BLaER1 (cell line): ENCODE results near the gene SHC3.

ENCODE experiments used
- H3K27ac ChIP-seq: shearing (Covaris generic); formaldehyde crosslinking; 2 replicates; pipeline ENCODE4 v1.8.1; 2022
- H3K27me3 ChIP-seq: shearing (Covaris generic); formaldehyde crosslinking; 2 replicates; pipeline ENCODE4 v1.8.1; 2022
- H3K36me3 ChIP-seq: shearing (Covaris generic); formaldehyde crosslinking; 2 replicates; pipeline ENCODE4 v1.8.1; 2022
- H3K4me1 ChIP-seq: shearing (Covaris generic); formaldehyde crosslinking; 2 replicates; pipeline ENCODE4 v1.8.1; 2022
- H3K4me2 ChIP-seq: shearing (Covaris generic); formaldehyde crosslinking; 2 replicates; pipeline ENCODE4 v1.8.1; 2022
- H3K4me3 ChIP-seq: shearing (Covaris generic); formaldehyde crosslinking; 2 replicates; pipeline ENCODE4 v1.8.1; 2022
- H3K9ac ChIP-seq: shearing (Covaris generic); formaldehyde crosslinking; 2 replicates; pipeline ENCODE4 v1.8.1; 2022
- H3K9me3 ChIP-seq: shearing (Covaris generic); formaldehyde crosslinking; 2 replicates; pipeline ENCODE4 v1.8.1; 2022
- H4K20me1 ChIP-seq: shearing (Covaris generic); formaldehyde crosslinking; 2 replicates; pipeline ENCODE4 v1.8.1; 2022
- Cebpa-rat ChIP-seq: shearing (Covaris generic); IDR thresholded peaks from 2 replicates; pipeline ENCODE4 v1.8.1; 2022

The SHC3 gene

GRCh38 chr9:89073397-89073796, 105.2 kb downstream of the SHC3 start:
- Histone ChIP-seq H3K4me3 (no peak overlapping the region), H3K36me3 (no peaks in the 10 kb centered on the region), H3K9me3 (no peaks in the 10 kb centered on the region), H3K27me3 (no peaks in the 10 kb centered on the region), H3K4me2 (no peak overlapping the region), H4K20me1 (no peaks in the 10 kb centered on the region), H3K27ac (no peak overlapping the region), H3K4me1 (no peaks in the 10 kb centered on the region), H3K9ac (no peak overlapping the region)
- TF ChIP-seq Cebpa-rat, result no peak

- no peaks in the 10 kb centered on the region for H3K36me3 ChIP-seq
- H3K4me3 ChIP-seq, result no peak overlapping the region
- H3K9me3 ChIP-seq, result no peaks in the 10 kb centered on the region
- no peaks in the 10 kb centered on the region for H3K4me1 ChIP-seq
- no peaks in the 10 kb centered on the region for H4K20me1 ChIP-seq
- no peak overlapping the region for H3K9ac ChIP-seq
- no peak overlapping the region for H3K4me2 ChIP-seq
- no peak overlapping the region for H3K27ac ChIP-seq
- TF ChIP-seq Cebpa-rat, result no peak
- H3K27me3 ChIP-seq, result no peaks in the 10 kb centered on the region
Measured at GRCh38 chr9:89071591-89071990, 107.0 kb downstream of the SHC3 start.

- H3K4me1 ChIP-seq, result no peaks in the 10 kb centered on the region
- no peaks in the 10 kb centered on the region for H3K27me3 ChIP-seq
- no peak for TF ChIP-seq Cebpa-rat
- H4K20me1 ChIP-seq, result no peaks in the 10 kb centered on the region
- no peak overlapping the region for H3K27ac ChIP-seq
- no peak overlapping the region for H3K4me2 ChIP-seq
- H3K9me3 ChIP-seq, result no peaks in the 10 kb centered on the region
- no peak overlapping the region for H3K4me3 ChIP-seq
- H3K9ac ChIP-seq, result no peak overlapping the region
- H3K36me3 ChIP-seq, result no peaks in the 10 kb centered on the region
Measured at GRCh38 chr9:89066835-89067234, 111.8 kb downstream of the SHC3 start.

- Histone ChIP-seq H3K4me1 (no peaks in the 10 kb centered on the region), H3K27me3 (no peaks in the 10 kb centered on the region), H4K20me1 (no peaks in the 10 kb centered on the region), H3K4me2 (no peak overlapping the region), H3K4me3 (no peak overlapping the region), H3K27ac (no peak overlapping the region), H3K9ac (no peak overlapping the region), H3K9me3 (no peaks in the 10 kb centered on the region), H3K36me3 (no peaks in the 10 kb centered on the region)
- TF ChIP-seq Cebpa-rat, result no peak
Measured at GRCh38 chr9:89065921-89066320, 112.7 kb downstream of the SHC3 start.

- H3K36me3 ChIP-seq, result no peaks in the 10 kb centered on the region
- TF ChIP-seq Cebpa-rat, result no peak
- H4K20me1 ChIP-seq, result no peaks in the 10 kb centered on the region
- H3K4me2 ChIP-seq, result no peak overlapping the region
- H3K27ac ChIP-seq, result no peak overlapping the region
- no peak overlapping the region for H3K4me3 ChIP-seq
- H3K4me1 ChIP-seq, result no peaks in the 10 kb centered on the region
- H3K9ac ChIP-seq, result no peak overlapping the region
- H3K27me3 ChIP-seq, result no peaks in the 10 kb centered on the region
- no peaks in the 10 kb centered on the region; the same call in 1 of the 2 replicates for H3K9me3 ChIP-seq
Measured at GRCh38 chr9:89060790-89061189, 117.8 kb downstream of the SHC3 start.

GRCh38 chr9:89059925-89060506, 118.6 kb downstream of the SHC3 start:
- Histone ChIP-seq H4K20me1 (no peaks in the 10 kb centered on the region), H3K4me1 (no peaks in the 10 kb centered on the region), H3K9me3 (no peaks in the 10 kb centered on the region; the same call in 1 of the 2 replicates), H3K27me3 (no peaks in the 10 kb centered on the region), H3K36me3 (no peaks in the 10 kb centered on the region), H3K4me3 (no peak overlapping the region), H3K9ac (no peak overlapping the region), H3K27ac (no peak overlapping the region), H3K4me2 (no peak overlapping the region)
- TF ChIP-seq Cebpa-rat, result no peak

- H3K4me2 ChIP-seq, result no peak overlapping the region
- no peaks in the 10 kb centered on the region; the same call in 1 of the 2 replicates for H3K9me3 ChIP-seq
- no peaks in the 10 kb centered on the region for H3K4me1 ChIP-seq
- no peak overlapping the region for H3K27ac ChIP-seq
- no peak for TF ChIP-seq Cebpa-rat
- no peak overlapping the region for H3K9ac ChIP-seq
- H4K20me1 ChIP-seq, result no peaks in the 10 kb centered on the region
- H3K36me3 ChIP-seq, result no peaks in the 10 kb centered on the region
- no peak overlapping the region for H3K4me3 ChIP-seq
- H3K27me3 ChIP-seq, result no peaks in the 10 kb centered on the region
Measured at GRCh38 chr9:89058906-89059305, 119.7 kb downstream of the SHC3 start.

- Histone ChIP-seq H3K4me2 (no peak overlapping the region), H4K20me1 (no peaks in the 10 kb centered on the region), H3K36me3 (no peaks in the 10 kb centered on the region), H3K9ac (no peak overlapping the region), H3K4me1 (no peaks in the 10 kb centered on the region), H3K9me3 (no peaks in the 10 kb centered on the region; the same call in 1 of the 2 replicates), H3K4me3 (no peak overlapping the region), H3K27ac (no peak overlapping the region), H3K27me3 (no peaks in the 10 kb centered on the region)
- no peak for TF ChIP-seq Cebpa-rat
Measured at GRCh38 chr9:89054865-89055495, 123.6 kb downstream of the SHC3 start.

GRCh38 chr9:89053301-89053700, 125.3 kb downstream of the SHC3 start:
- H3K9ac ChIP-seq, result no peak overlapping the region
- H3K9me3 ChIP-seq, result no peaks in the 10 kb centered on the region
- no peaks in the 10 kb centered on the region for H3K4me1 ChIP-seq
- H3K4me2 ChIP-seq, result no peak overlapping the region
- no peaks in the 10 kb centered on the region for H3K36me3 ChIP-seq
- TF ChIP-seq Cebpa-rat, result no peak
- no peak overlapping the region for H3K4me3 ChIP-seq
- no peaks in the 10 kb centered on the region for H3K27me3 ChIP-seq
- H4K20me1 ChIP-seq, result no peaks in the 10 kb centered on the region
- no peak overlapping the region for H3K27ac ChIP-seq

GRCh38 chr9:89052470-89053097, 126.0 kb downstream of the SHC3 start:
- no peaks in the 10 kb centered on the region for H3K27me3 ChIP-seq
- H3K9me3 ChIP-seq, result no peaks in the 10 kb centered on the region
- no peak overlapping the region for H3K27ac ChIP-seq
- H3K36me3 ChIP-seq, result no peaks in the 10 kb centered on the region
- H3K9ac ChIP-seq, result no peak overlapping the region
- H3K4me1 ChIP-seq, result no peaks in the 10 kb centered on the region
- TF ChIP-seq Cebpa-rat, result no peak
- no peak overlapping the region for H3K4me2 ChIP-seq
- no peak overlapping the region for H3K4me3 ChIP-seq
- H4K20me1 ChIP-seq, result no peaks in the 10 kb centered on the region
